Calu3 (cell line): Measurements from ENCODE around the gene TMEM258. TPM values are rescaled to one million over a fixed set of nuclear protein-coding genes. Genes with fewer than 3 reads are reported as not detected.

Source experiments
- BruUV-seq: library from RNA; stranded (reverse); fragments of 400-500 nt; replicated peaks from 2 replicates; lab custom pipeline; 2021; lab: Mats Ljungman, UMichigan
- CTCF ChIA-PET: fragments of 300-600 bp; sonication (Branson Sonifier 250); formaldehyde crosslinking; loops from one replicate; lab custom pipeline; 2022; ENCODE audit warnings: antibody characterized with exemption; lab: Charles Lee
- DNase-seq: peaks from one replicate; pipeline ENCODE4 v3.0.0; 2022
- H3K27ac Mint-ChIP-seq: one replicate; pipeline ENCODE4 v1.8.0; 2022; ENCODE audit warnings: mixed read lengths; ENCODE audit not compliant: unreplicated experiment
- H3K27me3 Mint-ChIP-seq: one replicate; pipeline ENCODE4 v1.8.0; 2022; ENCODE audit warnings: mixed read lengths; ENCODE audit not compliant: unreplicated experiment
- H3K36me3 Mint-ChIP-seq: one replicate; pipeline ENCODE4 v1.8.0; 2022; ENCODE audit warnings: mild to moderate bottlenecking, moderate library complexity, mixed read lengths; ENCODE audit not compliant: insufficient read depth, unreplicated experiment
- H3K4me1 Mint-ChIP-seq: one replicate; pipeline ENCODE4 v1.8.0; 2022; ENCODE audit warnings: mild to moderate bottlenecking, low read depth, mixed read lengths; ENCODE audit not compliant: unreplicated experiment
- H3K4me3 Mint-ChIP-seq: one replicate; pipeline ENCODE4 v1.8.0; 2022; ENCODE audit warnings: mild to moderate bottlenecking, low read depth, moderate library complexity, mixed read lengths; ENCODE audit not compliant: unreplicated experiment
- H3K9me3 Mint-ChIP-seq: one replicate; pipeline ENCODE4 v1.8.0; 2022; ENCODE audit warnings: low read depth, mixed read lengths; ENCODE audit not compliant: unreplicated experiment
- intact Hi-C: fragments of 100-400 bp; cut with micrococcal nuclease; formaldehyde crosslinking; loops from one replicate; pipeline ENCODE4 v1.10.0; 2022; ENCODE audit not compliant: unreplicated experiment
- total RNA-seq: library from RNA; stranded (reverse); gene quantifications from 2 replicates; pipeline ENCODE4 v1.2.3, GENCODE V29; 2022
- TF ChIP-seq, protein P1 (sequence below): fragments of 200-600 bp; IDR thresholded peaks from one replicate; pipeline ENCODE4 v1.8.0; 2022; ENCODE audit warnings: antibody characterized with exemption; ENCODE audit not compliant: unreplicated experiment

The TMEM258 gene
- total RNA-seq, 1 experiment from 2014 or later = 146 TPM

DNA sequence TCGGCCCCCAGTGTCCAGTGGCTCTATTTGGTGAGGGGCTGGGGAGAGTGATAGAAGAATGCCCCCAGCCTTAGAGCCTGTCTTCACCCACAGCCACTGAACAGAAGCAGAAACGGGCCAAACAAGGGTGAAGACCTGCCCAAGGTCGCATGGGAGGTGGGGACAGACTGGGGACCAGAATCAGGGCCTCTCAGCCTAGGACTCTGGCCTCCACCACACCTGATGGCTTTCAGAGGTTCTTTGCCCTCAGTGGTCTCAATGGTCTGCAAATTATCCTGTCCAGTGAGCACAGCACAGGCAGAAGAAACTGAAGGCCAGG, 44.5 kb downstream of the TMEM258 start:
- no peaks in the 10 kb centered on the region for H3K9me3 Mint-ChIP-seq
- H3K27me3 Mint-ChIP-seq = no peaks in the 10 kb centered on the region
- H3K36me3 Mint-ChIP-seq = peaks cover 21% of the 10 kb centered on the region
- CTCF ChIA-PET = interaction anchor here (1.0 to 2.2 kb wide), 8 partner anchors 9 to 360 kb away, joined by 3 to 45 read pairs (median 5); no protein-coding TSS in a partner anchor
- TF ChIP-seq, protein P1, sequence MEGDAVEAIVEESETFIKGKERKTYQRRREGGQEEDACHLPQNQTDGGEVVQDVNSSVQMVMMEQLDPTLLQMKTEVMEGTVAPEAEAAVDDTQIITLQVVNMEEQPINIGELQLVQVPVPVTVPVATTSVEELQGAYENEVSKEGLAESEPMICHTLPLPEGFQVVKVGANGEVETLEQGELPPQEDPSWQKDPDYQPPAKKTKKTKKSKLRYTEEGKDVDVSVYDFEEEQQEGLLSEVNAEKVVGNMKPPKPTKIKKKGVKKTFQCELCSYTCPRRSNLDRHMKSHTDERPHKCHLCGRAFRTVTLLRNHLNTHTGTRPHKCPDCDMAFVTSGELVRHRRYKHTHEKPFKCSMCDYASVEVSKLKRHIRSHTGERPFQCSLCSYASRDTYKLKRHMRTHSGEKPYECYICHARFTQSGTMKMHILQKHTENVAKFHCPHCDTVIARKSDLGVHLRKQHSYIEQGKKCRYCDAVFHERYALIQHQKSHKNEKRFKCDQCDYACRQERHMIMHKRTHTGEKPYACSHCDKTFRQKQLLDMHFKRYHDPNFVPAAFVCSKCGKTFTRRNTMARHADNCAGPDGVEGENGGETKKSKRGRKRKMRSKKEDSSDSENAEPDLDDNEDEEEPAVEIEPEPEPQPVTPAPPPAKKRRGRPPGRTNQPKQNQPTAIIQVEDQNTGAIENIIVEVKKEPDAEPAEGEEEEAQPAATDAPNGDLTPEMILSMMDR = no peak
- no peak for DNase-seq
- intact Hi-C loops = loop anchor here (2.0 kb wide), 1 partner anchor 29 kb away; no protein-coding TSS in a partner anchor
- no peak overlapping the region for H3K27ac Mint-ChIP-seq
- BruUV-seq = no TSS peak
- H3K4me1 Mint-ChIP-seq = peaks cover 11% of the 10 kb centered on the region
- H3K4me3 Mint-ChIP-seq = no peak overlapping the region

DNA sequence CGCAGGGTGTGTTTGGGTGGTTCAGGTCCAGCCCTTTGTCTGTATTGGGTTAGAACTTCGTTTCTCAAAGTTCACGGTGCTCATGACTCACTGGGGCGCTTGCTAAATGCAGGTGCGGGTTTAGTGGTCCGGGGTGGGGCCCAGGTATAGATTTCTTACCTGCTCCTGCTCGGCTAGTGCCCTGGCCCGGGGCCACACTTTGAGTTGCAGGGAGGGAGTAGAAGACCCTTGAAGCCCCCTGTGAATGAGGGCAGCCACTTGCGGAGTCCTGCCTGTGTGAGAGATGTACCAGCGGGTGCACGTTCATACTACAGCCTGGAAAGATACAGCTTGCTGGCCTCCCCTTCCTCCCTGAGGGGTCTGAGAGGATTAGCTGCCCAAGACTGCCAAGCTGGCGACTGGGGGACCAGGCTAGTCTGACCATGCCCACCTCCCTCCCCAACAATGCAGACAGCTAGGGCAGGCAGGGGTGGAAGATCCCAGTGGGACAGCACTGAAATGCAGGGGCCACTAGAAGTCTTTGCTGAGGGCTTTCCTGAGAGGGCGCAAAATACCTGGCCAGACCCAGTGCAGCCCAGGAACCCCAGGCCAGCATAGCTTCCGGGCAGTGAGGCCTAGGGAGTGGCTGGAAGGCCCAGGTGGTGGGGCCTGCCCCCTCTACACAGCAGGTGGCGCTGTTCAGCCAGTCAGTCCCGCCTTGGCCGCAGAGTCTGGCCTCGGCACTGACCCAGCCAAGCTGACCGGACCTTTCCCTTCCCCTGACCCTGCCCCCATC, 45.0 kb downstream of the TMEM258 start:
- Mint-ChIP-seq H3K27ac (no peak overlapping the region), H3K36me3 (peaks cover 16% of the 10 kb centered on the region), H3K27me3 (no peaks in the 10 kb centered on the region), H3K4me1 (peaks cover 16% of the 10 kb centered on the region), H3K9me3 (no peaks in the 10 kb centered on the region), H3K4me3 (no peak overlapping the region)
- DNase-seq = peak; percentile 91
- intact Hi-C loops = loop anchor here (2.0 kb wide), 1 partner anchor 29 kb away; no protein-coding TSS in a partner anchor
- TF ChIP-seq, protein P1 = peak; percentile 90
- CTCF ChIA-PET = interaction anchor here (0.7 to 2.2 kb wide), 9 partner anchors 10 to 361 kb away, joined by 3 to 45 read pairs (median 4); no protein-coding TSS in a partner anchor
- BruUV-seq = no TSS peak

DNA sequence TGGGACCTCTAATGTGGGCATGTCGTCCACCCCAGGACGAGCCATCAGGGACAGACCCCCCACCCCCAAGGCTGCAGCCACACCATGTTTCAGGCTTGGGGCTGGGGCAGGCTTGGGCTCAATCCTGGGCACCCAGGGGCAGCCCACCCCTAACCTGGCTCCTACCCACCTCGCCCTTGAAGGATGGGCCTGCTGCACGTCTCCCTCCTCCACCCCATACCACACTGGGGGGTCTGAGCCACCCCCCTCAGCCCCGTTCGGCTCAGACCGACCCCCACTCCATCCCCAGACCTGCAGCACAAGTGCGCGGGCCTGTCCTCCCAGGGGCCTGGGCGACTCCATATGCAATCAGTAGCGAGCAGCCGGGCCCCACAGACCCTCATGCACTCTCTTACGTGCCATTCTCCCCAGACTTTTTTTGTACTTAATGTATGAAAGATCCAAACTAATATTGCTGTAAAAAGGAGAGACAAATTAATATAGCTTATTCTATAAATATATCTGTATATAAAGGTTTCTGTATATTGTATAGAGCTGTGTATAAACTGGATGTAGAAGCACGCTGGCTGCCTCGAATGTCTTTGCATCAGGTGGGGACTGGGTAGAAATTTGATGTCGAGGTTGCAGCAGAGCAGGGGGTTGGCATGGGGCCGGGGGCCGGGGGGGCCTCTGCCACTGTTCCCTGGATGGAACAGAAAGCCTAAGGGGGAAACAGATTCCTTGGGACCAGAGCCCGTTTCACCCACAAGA, 45.8 kb downstream of the TMEM258 start:
- TF ChIP-seq, protein P1 = no peak
- peaks cover 22% of the 10 kb centered on the region for H3K4me1 Mint-ChIP-seq
- no peak for DNase-seq
- H3K27ac Mint-ChIP-seq = no peak overlapping the region
- intact Hi-C loops = loop anchor here (2.0 kb wide), 1 partner anchor 30 kb away; no protein-coding TSS in a partner anchor
- no peak overlapping the region for H3K4me3 Mint-ChIP-seq
- CTCF ChIA-PET = interaction anchor here (0.7 to 2.2 kb wide), 5 partner anchors 11 to 41 kb away, joined by 3 to 45 read pairs (median 7); no protein-coding TSS in a partner anchor
- BruUV-seq = no TSS peak
- H3K27me3 Mint-ChIP-seq = no peaks in the 10 kb centered on the region
- H3K9me3 Mint-ChIP-seq = no peaks in the 10 kb centered on the region
- peaks cover 11% of the 10 kb centered on the region for H3K36me3 Mint-ChIP-seq

DNA sequence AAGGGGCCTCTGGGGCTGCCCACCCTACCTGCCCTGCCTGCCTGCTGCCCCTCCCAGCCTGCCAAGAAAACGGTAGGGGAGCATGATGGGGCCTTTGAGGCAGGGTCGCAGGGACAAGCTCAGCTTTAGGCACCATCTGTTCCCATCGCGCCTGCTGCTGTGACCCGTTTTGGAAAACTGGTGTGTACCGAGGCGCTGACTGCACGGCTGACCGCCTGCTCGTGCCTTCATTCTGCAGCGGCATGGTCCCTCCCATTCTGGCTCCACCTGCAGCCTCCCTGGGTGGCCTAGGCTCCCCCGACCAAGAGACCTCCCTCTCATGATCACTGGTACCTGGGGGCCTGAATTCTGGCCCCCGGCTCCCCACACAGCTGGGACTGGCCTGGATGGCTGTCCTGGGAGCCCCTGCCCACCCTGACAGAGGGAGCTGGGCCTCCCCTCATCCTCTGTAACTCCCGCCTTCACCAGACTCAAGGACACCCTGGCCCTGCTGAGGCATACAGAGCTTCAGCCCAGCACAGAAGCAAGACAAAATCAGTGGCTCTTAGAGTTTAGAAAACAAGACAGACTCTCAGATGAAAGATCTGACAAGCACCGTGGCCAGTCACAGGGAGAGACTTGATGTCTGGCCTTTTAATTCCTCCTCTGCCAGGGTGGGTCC, 46.5 kb downstream of the TMEM258 start:
- no TSS peak for BruUV-seq
- no peaks in the 10 kb centered on the region for H3K9me3 Mint-ChIP-seq
- H3K27ac Mint-ChIP-seq = no peak overlapping the region
- H3K36me3 Mint-ChIP-seq = peaks cover 9% of the 10 kb centered on the region
- intact Hi-C loops = loop anchor here (2.0 kb wide), 1 partner anchor 31 kb away; no protein-coding TSS in a partner anchor
- H3K27me3 Mint-ChIP-seq = no peaks in the 10 kb centered on the region
- no peak overlapping the region for H3K4me3 Mint-ChIP-seq
- DNase-seq = no peak
- CTCF ChIA-PET = interaction anchor here (0.7 to 2.2 kb wide), 3 partner anchors 11 to 36 kb away, joined by 3 to 7 read pairs (median 4); no protein-coding TSS in a partner anchor
- H3K4me1 Mint-ChIP-seq = peaks cover 16% of the 10 kb centered on the region
- TF ChIP-seq, protein P1 = no peak
